Panc1 (cell line): ENCODE results near the gene GBA2. TPM values are rescaled to one million over a fixed set of nuclear protein-coding genes. Genes with fewer than 3 reads are reported as not detected.

ENCODE experiments used
- ATAC-seq: fragments of 200-7000 bp; cut with Tn5 transposase; 2 replicates; pipeline ENCODE4 v1.9.1; 2020; ENCODE audit warnings: mild to moderate bottlenecking, moderate library complexity
- BruUV-seq: library from RNA; stranded (reverse); fragments of 400-500 nt; replicated peaks from 2 replicates; lab custom pipeline; 2021; lab: Mats Ljungman, UMichigan
- CTCF ChIA-PET: fragments of 300-600 bp; sonication (Branson Sonifier 250); formaldehyde crosslinking; loops from one replicate; lab custom pipeline; 2022; ENCODE audit warnings: antibody characterized with exemption; lab: Charles Lee
- POLR2A ChIA-PET: fragments of 300-600 bp; sonication (Branson Sonifier 250); formaldehyde crosslinking; loops from one replicate; lab custom pipeline; 2022; ENCODE audit warnings: antibody characterized with exemption; lab: Charles Lee
- DNase-seq: peaks from one replicate; pipeline ENCODE4 v3.0.0-alpha.2; 2010; ENCODE audit warnings: low read depth, low spot score
- H3K27ac ChIP-seq: 2 replicates; pipeline ENCODE4 v1.5.1; 2011; ENCODE audit warnings: mild to moderate bottlenecking, low read length, inconsistent platforms
- H3K27me3 ChIP-seq: fragments of 200-500 bp; sonication (Bioruptor generic); 2 replicates; pipeline ENCODE4 v1.6.0; 2014; ENCODE audit warnings: low read length, inconsistent platforms; ENCODE audit not compliant: control insufficient read depth, insufficient read depth
- H3K36me3 ChIP-seq: fragments of 200-500 bp; sonication (Bioruptor generic); 2 replicates; pipeline ENCODE4 v1.5.1; 2014; ENCODE audit warnings: inconsistent platforms, mild to moderate bottlenecking, low read length, moderate library complexity; ENCODE audit not compliant: control insufficient read depth, insufficient read depth
- H3K4me1 ChIP-seq: 2 replicates; pipeline ENCODE4 v1.5.1; 2011; ENCODE audit warnings: inconsistent platforms, mild to moderate bottlenecking, low read length, moderate library complexity; ENCODE audit not compliant: control insufficient read depth, insufficient read depth
- H3K4me3 ChIP-seq, 2 experiments: 2 replicates each; pipeline ENCODE4 v1.5.1; 2011 to 2012; ENCODE audit warnings: low read depth in 2 of 2, low read length in 2 of 2, mild to moderate bottlenecking in 2 of 2, inconsistent platforms in 1 of 2, moderate library complexity in 1 of 2
- H3K9me3 ChIP-seq: fragments of 200-500 bp; sonication (Bioruptor generic); 2 replicates; pipeline ENCODE4 v1.5.1; 2014; ENCODE audit warnings: low read depth, mild to moderate bottlenecking, inconsistent platforms, low read length, moderate library complexity; ENCODE audit not compliant: control insufficient read depth, insufficient read depth
- CTCF ChIP-seq: fragments of 450-650 bp; IDR thresholded peaks from 2 replicates; pipeline ENCODE4 v1.5.1; 2017; ENCODE audit warnings: mild to moderate bottlenecking
- POLR2AphosphoS5 ChIP-seq: IDR thresholded peaks from 2 replicates; pipeline ENCODE4 v1.6.1; 2012; ENCODE audit warnings: mild to moderate bottlenecking, low read depth, low read length, moderate library complexity
- REST ChIP-seq, 2 experiments: IDR thresholded peaks; 2 replicates each; pipeline ENCODE4 v1.6.1; 2011 to 2012; ENCODE audit warnings: low read depth in 2 of 2, control low read depth in 1 of 2, low read length in 1 of 2, mild to moderate bottlenecking in 1 of 2, moderate library complexity in 1 of 2; ENCODE audit not compliant: insufficient read depth in 1 of 2
- SIN3A ChIP-seq: IDR thresholded peaks from 2 replicates; pipeline ENCODE4 v1.6.1; 2012; ENCODE audit warnings: low read depth, mild to moderate bottlenecking, low read length, moderate library complexity, borderline replicate concordance; ENCODE audit not compliant: insufficient read depth
- TCF7L2 ChIP-seq: IDR thresholded peaks from 2 replicates; pipeline ENCODE4 v1.6.1; 2011; ENCODE audit warnings: mild to moderate bottlenecking, low read depth, low read length, inconsistent platforms
- in situ Hi-C: cut with HindIII; loops from 2 replicates; pipeline ENCODE4 v1.10.0; 2016; ENCODE audit warnings: low sequenced_read_pairs, low pct_unique_long_range_greater_than_20kb
- intact Hi-C: fragments of 100-400 bp; cut with micrococcal nuclease; formaldehyde crosslinking; loops from one replicate; pipeline ENCODE4 v1.10.0; 2022; ENCODE audit not compliant: unreplicated experiment
- total RNA-seq: library from RNA; stranded (reverse); gene quantifications from one replicate; pipeline ENCODE4 v1.2.1, GENCODE V29; 2021; ENCODE audit not compliant: unreplicated experiment

Gene GBA2
- total RNA-seq, 1 experiment from 2014 or later, result 109 TPM

- ATAC-seq (no peak), DNase-seq (no peak)
- no TSS peak for BruUV-seq
- TF ChIP-seq POLR2AphosphoS5 (no peak), REST (IDR thresholded peaks at IDR 0.05; ENCODE audit: insufficient read depth in 1 of 2, low read depth in 2 of 2, low read length in 1 of 2) (no peak), SIN3A (no peak), TCF7L2 (no peak), CTCF (no peak)
- intact Hi-C loops, result no loop called here
- Histone ChIP-seq H3K9me3 (no peaks in the 10 kb centered on the region), H3K27ac (peak overlapping the region; percentile 51), H3K27me3 (no peaks in the 10 kb centered on the region), H3K4me3 (no peak overlapping the region), H3K36me3 (peaks cover 25% of the 10 kb centered on the region), H3K4me1 (peaks cover 24% of the 10 kb centered on the region)
- POLR2A ChIA-PET, result interaction anchor here (0.6 to 1.2 kb wide), 2 partner anchors 20 to 51 kb away, joined by 4 to 11 read pairs; no protein-coding TSS in a partner anchor
- in situ Hi-C loops, result no loop called here
- CTCF ChIA-PET, result interaction anchor here (0.8 kb wide), 1 partner anchor 11 kb away, joined by 4 read pairs; the partner anchor contains the start of gene GBA2
These were observed 11.9 kb downstream of the GBA2 start for GRCh38 chr9:35737143-35737542.

GRCh38 chr9:35736201-35736633 lies 12.8 kb downstream of the GBA2 start:
- BruUV-seq, result no TSS peak
- H3K27ac ChIP-seq, result peak overlapping the region; percentile 51
- POLR2A ChIA-PET, result no interaction called here

More at GRCh38 chr9:35736201-35736633, 12.8 kb downstream of the GBA2 start:
- DNase-seq (no peak), ATAC-seq (peak; percentile 49)
- Histone ChIP-seq H3K9me3 (no peaks in the 10 kb centered on the region), H3K27me3 (no peaks in the 10 kb centered on the region), H3K4me1 (peaks cover 24% of the 10 kb centered on the region), H3K36me3 (peaks cover 25% of the 10 kb centered on the region), H3K4me3 (no peak overlapping the region)
- in situ Hi-C loops (no loop called here), intact Hi-C loops (no loop called here)
- CTCF ChIA-PET, result interaction anchor here (0.5 to 1.4 kb wide), 7 partner anchors 11 to 167 kb away, joined by 3 to 9 read pairs (median 3); partner anchors contain the start of genes GBA2 and RGP1
- TF ChIP-seq POLR2AphosphoS5 (peak; percentile 61), CTCF (no peak), SIN3A (no peak), TCF7L2 (no peak), REST (IDR thresholded peaks at IDR 0.05; ENCODE audit: insufficient read depth in 1 of 2, low read depth in 2 of 2, low read length in 1 of 2) (no peak)
